ENCODE measurements around the gene AZU1.

- TF ChIP-seq CTCF (conservative IDR thresholded peaks at IDR 0.05; ENCODE audit: low read depth, low read length) (no peak), EZH2 (IDR thresholded peaks at IDR 0.05; ENCODE audit: low read length, unreplicated experiment) (no peak)
Measured at GRCh38 chr19:815079-815774, 12.4 kb upstream of the AZU1 start.
